Hepatic stellate cell (primary cell): Measurements from ENCODE around the gene DRD2.

ENCODE experiments used
- DNase-seq: peaks from one replicate; pipeline ENCODE4 v3.0.0; 2011; ENCODE audit warnings: low spot score

The DRD2 gene

GRCh38 chr11:113484223-113484622 lies 9.0 kb upstream of the DRD2 start:
- no peak for DNase-seq

- DNase-seq = no peak
Observed at GRCh38 chr11:113481672-113482071, 6.5 kb upstream of the DRD2 start.

- no peak for DNase-seq
Observed at GRCh38 chr11:113481226-113481625, 6.0 kb upstream of the DRD2 start.

- no peak for DNase-seq
Observed at GRCh38 chr11:113477321-113477720, 2.1 kb upstream of the DRD2 start.

GRCh38 chr11:113476553-113476952 lies 1.4 kb upstream of the DRD2 start:
- no peak for DNase-seq

GRCh38 chr11:113474362-113475159 lies 637 bp downstream of the DRD2 start:
- peak; percentile 63 for DNase-seq

- no peak for DNase-seq
Observed at GRCh38 chr11:113473983-113474361, 1.2 kb downstream of the DRD2 start.

- no peak for DNase-seq
Observed at GRCh38 chr11:113472471-113472870, 2.7 kb downstream of the DRD2 start.

GRCh38 chr11:113470233-113470632 lies 5.0 kb downstream of the DRD2 start:
- no peak for DNase-seq

GRCh38 chr11:113468726-113469345 lies 6.4 kb downstream of the DRD2 start:
- no peak for DNase-seq

GRCh38 chr11:113467545-113467944 lies 7.7 kb downstream of the DRD2 start:
- no peak for DNase-seq

GRCh38 chr11:113465786-113466185 lies 9.4 kb downstream of the DRD2 start:
- DNase-seq = no peak

GRCh38 chr11:113464416-113464815 lies 10.8 kb downstream of the DRD2 start:
- no peak for DNase-seq

GRCh38 chr11:113462830-113463229 lies 12.4 kb downstream of the DRD2 start:
- no peak for DNase-seq

GRCh38 chr11:113461639-113462038 lies 13.6 kb downstream of the DRD2 start:
- no peak for DNase-seq

GRCh38 chr11:113460469-113460868 lies 14.7 kb downstream of the DRD2 start:
- DNase-seq = no peak

- DNase-seq = no peak
Observed at GRCh38 chr11:113458189-113458588, 17.0 kb downstream of the DRD2 start.

- no peak for DNase-seq
Observed at GRCh38 chr11:113457784-113458183, 17.4 kb downstream of the DRD2 start.

GRCh38 chr11:113454455-113454854 lies 20.7 kb downstream of the DRD2 start:
- no peak for DNase-seq

- no peak for DNase-seq
Observed at GRCh38 chr11:113449743-113450142, 25.5 kb downstream of the DRD2 start.

GRCh38 chr11:113448316-113448677 lies 26.9 kb downstream of the DRD2 start:
- no peak for DNase-seq

- DNase-seq = no peak
Observed at GRCh38 chr11:113447621-113448315, 27.4 kb downstream of the DRD2 start.

GRCh38 chr11:113446938-113447337 lies 28.3 kb downstream of the DRD2 start:
- DNase-seq = no peak
